ENCODE measurements around the gene GRIA1. TPM values are rescaled to one million over a fixed set of nuclear protein-coding genes. Genes with fewer than 3 reads are reported as not detected.

The GRIA1 gene
- total and polyA plus RNA-seq, 2 of the 4 experiments (the other 2 are of a cell fraction): 0.48 to 1.3 TPM

GRCh38 chr5:153626836-153627235 is 136.4 kb downstream of the GRIA1 start:
- Histone ChIP-seq H4K8ac (ENCODE audit: low read depth in 2 of 2, low read length in 2 of 2) (no peak overlapping the region), H3K79me1 (ENCODE audit: low read depth in 1 of 2, low read length in 2 of 2) (no peaks in the 10 kb centered on the region), H3K27ac (ENCODE audit: insufficient read depth, low read length) (no peak overlapping the region), H3K4ac (ENCODE audit: low read depth, low read length) (peak overlapping the region; percentile 74; the same call in 1 of the 2 replicates), H2BK5ac (ENCODE audit: low read depth, low read length, poor library complexity, severe bottlenecking) (no peak overlapping the region), H2BK15ac (ENCODE audit: low read depth, low read length) (peak overlapping the region; percentile 75; the same call in 2 of the 3 replicates), H3K4me1 (ENCODE audit: control insufficient read depth, insufficient read depth, low read length) (peaks cover 8% of the 10 kb centered on the region), H3K4me3 (ENCODE audit: insufficient read depth, low read depth, low read length) (no peak overlapping the region), H3K56ac (ENCODE audit: extremely low read depth, insufficient read depth, low read length) (no peak overlapping the region), H3K18ac (ENCODE audit: low read depth, low read length) (no peak overlapping the region), H3K9me3 (ENCODE audit: control insufficient read depth, insufficient read depth, low read length) (no peaks in the 10 kb centered on the region), H4K91ac (ENCODE audit: insufficient read depth, low read depth, low read length) (peak overlapping the region; percentile 43; the same call in 1 of the 2 replicates), H3K36me3 (ENCODE audit: control insufficient read depth, insufficient read depth, low read length) (no peaks in the 10 kb centered on the region), H3K9ac (ENCODE audit: low read depth, low read length) (no peak overlapping the region), H3K27me3 (ENCODE audit: control insufficient read depth, insufficient read depth, low read length) (no peaks in the 10 kb centered on the region), H4K5ac (ENCODE audit: low read depth, low read length) (no peak overlapping the region; the same call in 1 of the 2 replicates), H3K4me2 (ENCODE audit: low read depth, low read length) (no peak overlapping the region), H2BK120ac (ENCODE audit: low read depth, low read length) (peak overlapping the region; percentile 94), H2AFZ (replicated peaks; ENCODE audit: low read length, poor library complexity) (no peak overlapping the region), H3K14ac (replicated peaks; ENCODE audit: low read depth, low read length) (no peak overlapping the region), H4K20me1 (ENCODE audit: insufficient read depth, low read length) (no peaks in the 10 kb centered on the region), H2AK5ac (ENCODE audit: low read depth, low read length) (0 out of 2 replicates have a peak overlapping the region, but pooled peaks have one; percentile 10), H3K23ac (ENCODE audit: low read depth, low read length) (no peak overlapping the region), H2AK9ac (replicated peaks; ENCODE audit: low read depth, low read length, poor library complexity) (no peak overlapping the region), H3K9me1 (ENCODE audit: insufficient read depth, low read length) (peaks cover 11% of the 10 kb centered on the region; the same call in 1 of the 2 replicates), H2BK20ac (ENCODE audit: low read depth, low read length) (no peak overlapping the region)
- BruUV-seq (replicated peaks): no TSS peak
- ATAC-seq (ENCODE audit: low read depth) (no peak), DNase-seq (no peak)
- TF ChIP-seq, protein P1, sequence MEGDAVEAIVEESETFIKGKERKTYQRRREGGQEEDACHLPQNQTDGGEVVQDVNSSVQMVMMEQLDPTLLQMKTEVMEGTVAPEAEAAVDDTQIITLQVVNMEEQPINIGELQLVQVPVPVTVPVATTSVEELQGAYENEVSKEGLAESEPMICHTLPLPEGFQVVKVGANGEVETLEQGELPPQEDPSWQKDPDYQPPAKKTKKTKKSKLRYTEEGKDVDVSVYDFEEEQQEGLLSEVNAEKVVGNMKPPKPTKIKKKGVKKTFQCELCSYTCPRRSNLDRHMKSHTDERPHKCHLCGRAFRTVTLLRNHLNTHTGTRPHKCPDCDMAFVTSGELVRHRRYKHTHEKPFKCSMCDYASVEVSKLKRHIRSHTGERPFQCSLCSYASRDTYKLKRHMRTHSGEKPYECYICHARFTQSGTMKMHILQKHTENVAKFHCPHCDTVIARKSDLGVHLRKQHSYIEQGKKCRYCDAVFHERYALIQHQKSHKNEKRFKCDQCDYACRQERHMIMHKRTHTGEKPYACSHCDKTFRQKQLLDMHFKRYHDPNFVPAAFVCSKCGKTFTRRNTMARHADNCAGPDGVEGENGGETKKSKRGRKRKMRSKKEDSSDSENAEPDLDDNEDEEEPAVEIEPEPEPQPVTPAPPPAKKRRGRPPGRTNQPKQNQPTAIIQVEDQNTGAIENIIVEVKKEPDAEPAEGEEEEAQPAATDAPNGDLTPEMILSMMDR (conservative IDR thresholded peaks at IDR 0.05; ENCODE audit: low read depth, low read length): no peak
- TF ChIP-seq NFE2L2 (IDR thresholded peaks at IDR 0.05; ENCODE audit: low read depth, low read length) (no peak), RFX5 (IDR thresholded peaks at IDR 0.05; ENCODE audit: low read depth, low read length) (no peak), CEBPB (IDR thresholded peaks at IDR 0.05; ENCODE audit: low read depth, low read length) (no peak), RAD21 (IDR thresholded peaks at IDR 0.05; ENCODE audit: low read length) (no peak), SMC3 (IDR thresholded peaks at IDR 0.05; ENCODE audit: low read depth, low read length) (no peak), MAZ (IDR thresholded peaks at IDR 0.05; ENCODE audit: borderline replicate concordance, low read depth, low read length) (no peak), MXI1 (IDR thresholded peaks at IDR 0.05; ENCODE audit: borderline replicate concordance, low read depth, low read length) (no peak), RCOR1 (IDR thresholded peaks at IDR 0.05; ENCODE audit: insufficient replicate concordance, low read length) (no peak), CHD1 (IDR thresholded peaks at IDR 0.05; ENCODE audit: low read depth, low read length) (no peak), BHLHE40 (IDR thresholded peaks at IDR 0.05; ENCODE audit: low read depth, low read length) (no peak), POLR2A (IDR thresholded peaks at IDR 0.05; ENCODE audit: low read depth, low read length) (no peak), USF2 (IDR thresholded peaks at IDR 0.05; ENCODE audit: low read depth, low read length) (no peak)
- TF ChIP-seq, protein P2, sequence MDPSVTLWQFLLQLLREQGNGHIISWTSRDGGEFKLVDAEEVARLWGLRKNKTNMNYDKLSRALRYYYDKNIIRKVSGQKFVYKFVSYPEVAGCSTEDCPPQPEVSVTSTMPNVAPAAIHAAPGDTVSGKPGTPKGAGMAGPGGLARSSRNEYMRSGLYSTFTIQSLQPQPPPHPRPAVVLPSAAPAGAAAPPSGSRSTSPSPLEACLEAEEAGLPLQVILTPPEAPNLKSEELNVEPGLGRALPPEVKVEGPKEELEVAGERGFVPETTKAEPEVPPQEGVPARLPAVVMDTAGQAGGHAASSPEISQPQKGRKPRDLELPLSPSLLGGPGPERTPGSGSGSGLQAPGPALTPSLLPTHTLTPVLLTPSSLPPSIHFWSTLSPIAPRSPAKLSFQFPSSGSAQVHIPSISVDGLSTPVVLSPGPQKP (IDR thresholded peaks at IDR 0.05; ENCODE audit: borderline replicate concordance, low read depth, low read length): no peak
- ChIA-PET POLR2A (ENCODE audit: unreplicated experiment) (no interaction called here), CTCF (no interaction called here)
- no CpG with 5 or more reads among the region's 2 CpGs for WGBS, 2 experiments (ENCODE audit: extremely low coverage in 2 of 2, insufficient read length in 1 of 2)
- intact Hi-C loops (cut with micrococcal nuclease) (loop anchor here (5.0 kb wide), 2 partner anchors 110 to 330 kb away; no protein-coding TSS in a partner anchor), dilution Hi-C loops (cut with HindIII; ENCODE audit: low sequenced_read_pairs, unreplicated experiment) (no loop called here), in situ Hi-C loops (cut with MboI; ENCODE audit: low sequenced_read_pairs) (no loop called here)
